Natural killer cell (primary cell): ENCODE results near the gene RBM27. TPM values are rescaled to one million over a fixed set of nuclear protein-coding genes. Genes with fewer than 3 reads are reported as not detected.
"Not testable (repeated sequence)": the region's sequence is repeated elsewhere in the genome, so short reads cannot be mapped to it uniquely, and the experiment has no call there.

Experiments
- ATAC-seq, 3 donors: fragments of 150-1000 bp in 2 of 3; fragments of 200-7000 bp in 1 of 3; cut with Tn5 transposase; 1 replicate in 1 of 3; 2 replicates in 2 of 3; pipeline ENCODE4 v1.10.0; 2021; ENCODE audit warnings: mild to moderate bottlenecking in 2 of 3, moderate library complexity in 2 of 3
- DNase-seq, 2 donors: peaks; one replicate each; pipeline versions ENCODE4 v3.0.0 to v3.0.0-alpha.2; 2013 to 2021; ENCODE audit warnings: mixed read lengths in 1 of 2
- H3K27ac ChIP-seq: one replicate; pipeline ENCODE4 v1.5.1; 2013; ENCODE audit warnings: mild to moderate bottlenecking, low read length
- H3K27me3 ChIP-seq: one replicate; pipeline ENCODE4 v1.6.1; 2013; ENCODE audit warnings: low read length; ENCODE audit not compliant: control insufficient read depth, insufficient read depth
- H3K36me3 ChIP-seq: one replicate; pipeline ENCODE4 v1.6.1; 2013; ENCODE audit warnings: low read length; ENCODE audit not compliant: control insufficient read depth, insufficient read depth
- H3K4me1 ChIP-seq: one replicate; pipeline ENCODE4 v1.6.1; 2013; ENCODE audit warnings: low read length; ENCODE audit not compliant: control insufficient read depth, insufficient read depth
- H3K4me3 ChIP-seq: one replicate; pipeline ENCODE4 v1.5.1; 2013; ENCODE audit warnings: low read length
- H3K9me3 ChIP-seq: one replicate; pipeline ENCODE4 v1.6.1; 2013; ENCODE audit warnings: low read length; ENCODE audit not compliant: control insufficient read depth, insufficient read depth
- H3K27ac Mint-ChIP-seq, 2 donors: one replicate each; pipeline ENCODE4 v1.8.0; 2022; ENCODE audit warnings: mild to moderate bottlenecking in 2 of 2, mixed read lengths in 2 of 2, moderate library complexity in 1 of 2
- H3K27me3 Mint-ChIP-seq, 2 donors: one replicate each; pipeline ENCODE4 v1.8.0; 2022; ENCODE audit warnings: low read depth in 2 of 2, mixed read lengths in 2 of 2
- H3K36me3 Mint-ChIP-seq: one replicate; pipeline ENCODE4 v1.8.0; 2022; ENCODE audit warnings: mixed read lengths
- H3K4me1 Mint-ChIP-seq, 2 donors: one replicate each; pipeline ENCODE4 v1.8.0; 2022; ENCODE audit warnings: mixed read lengths in 2 of 2
- H3K4me3 Mint-ChIP-seq: one replicate; pipeline ENCODE4 v1.8.0; 2022; ENCODE audit warnings: mild to moderate bottlenecking, moderate library complexity, mixed read lengths
- H3K9me3 Mint-ChIP-seq, 2 donors: one replicate each; pipeline ENCODE4 v1.8.0; 2022; ENCODE audit warnings: mixed read lengths in 2 of 2
- WGBS: methylation state at CpG from one replicate; pipeline ENCODE4 v1.1.7; 2013; ENCODE audit warnings: missing lambda C conversion rate; ENCODE audit not compliant: insufficient coverage; 5-methylcytosine and 5-hydroxymethylcytosine counted together
- intact Hi-C: fragments of 100-400 bp; cut with micrococcal nuclease; formaldehyde crosslinking; loops from one replicate; pipeline ENCODE4 v1.14.2; 2022
- total RNA-seq, 4 donors: library from RNA; stranded (reverse); fragments of 120-200 nt in 1 of 4; gene quantifications; one replicate each; pipeline versions ENCODE4 v1.2.3 to v1.2.4, GENCODE V29; 2013 to 2022
- TF ChIP-seq, protein P1 (sequence below): fragments of 200-600 bp; IDR thresholded peaks from one replicate; pipeline ENCODE4 v1.8.0; 2022; ENCODE audit warnings: antibody characterized with exemption

Gene RBM27
- total RNA-seq, 3 donors from 2014 or later (not counting 1 experiment from before 2014, with no cell fraction given) = 24.3 to 30.4 (median 26.2) TPM

DNA sequence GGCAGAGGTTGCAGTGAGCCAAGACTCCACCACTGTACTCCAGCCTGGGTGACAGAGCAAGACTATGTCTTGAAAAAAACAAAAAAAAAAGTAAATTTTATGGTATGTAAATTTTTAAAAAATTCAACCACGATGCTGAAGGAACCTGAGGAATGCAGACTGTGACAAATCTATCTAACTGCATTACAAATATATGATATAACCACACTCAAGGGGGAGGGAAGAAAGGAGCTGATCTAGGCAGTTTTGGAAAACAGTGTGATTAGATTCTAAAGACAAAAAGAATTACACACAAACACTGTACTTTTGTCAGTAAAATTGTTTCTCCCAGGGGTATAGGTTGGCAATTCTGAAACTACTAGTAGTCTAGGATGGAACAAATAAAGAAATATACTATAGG is 37.9 kb upstream of the RBM27 start:
- Mint-ChIP-seq H3K27me3 (no peaks in the 10 kb centered on the region), H3K9me3 (no peaks in the 10 kb centered on the region), H3K4me1 (peaks cover 5% of the 10 kb centered on the region in 2 donors), H3K36me3 (peaks cover 27% of the 10 kb centered on the region), H3K27ac (no peak overlapping the region), H3K4me3 (no peak overlapping the region)
- TF ChIP-seq, protein P1, sequence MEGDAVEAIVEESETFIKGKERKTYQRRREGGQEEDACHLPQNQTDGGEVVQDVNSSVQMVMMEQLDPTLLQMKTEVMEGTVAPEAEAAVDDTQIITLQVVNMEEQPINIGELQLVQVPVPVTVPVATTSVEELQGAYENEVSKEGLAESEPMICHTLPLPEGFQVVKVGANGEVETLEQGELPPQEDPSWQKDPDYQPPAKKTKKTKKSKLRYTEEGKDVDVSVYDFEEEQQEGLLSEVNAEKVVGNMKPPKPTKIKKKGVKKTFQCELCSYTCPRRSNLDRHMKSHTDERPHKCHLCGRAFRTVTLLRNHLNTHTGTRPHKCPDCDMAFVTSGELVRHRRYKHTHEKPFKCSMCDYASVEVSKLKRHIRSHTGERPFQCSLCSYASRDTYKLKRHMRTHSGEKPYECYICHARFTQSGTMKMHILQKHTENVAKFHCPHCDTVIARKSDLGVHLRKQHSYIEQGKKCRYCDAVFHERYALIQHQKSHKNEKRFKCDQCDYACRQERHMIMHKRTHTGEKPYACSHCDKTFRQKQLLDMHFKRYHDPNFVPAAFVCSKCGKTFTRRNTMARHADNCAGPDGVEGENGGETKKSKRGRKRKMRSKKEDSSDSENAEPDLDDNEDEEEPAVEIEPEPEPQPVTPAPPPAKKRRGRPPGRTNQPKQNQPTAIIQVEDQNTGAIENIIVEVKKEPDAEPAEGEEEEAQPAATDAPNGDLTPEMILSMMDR = no peak
- no peak overlapping the region for H3K27ac ChIP-seq
- H3K36me3 ChIP-seq = peaks cover 67% of the 10 kb centered on the region
- ATAC-seq (no peak), DNase-seq (no peak)
- intact Hi-C loops = no loop called here
- WGBS = no CpG with 5 or more reads among the region's 1 CpG
- H3K9me3 ChIP-seq = no peaks in the 10 kb centered on the region
- H3K4me1 ChIP-seq = no peaks in the 10 kb centered on the region
- no peaks in the 10 kb centered on the region for H3K27me3 ChIP-seq
- H3K4me3 ChIP-seq = no peak overlapping the region

DNA sequence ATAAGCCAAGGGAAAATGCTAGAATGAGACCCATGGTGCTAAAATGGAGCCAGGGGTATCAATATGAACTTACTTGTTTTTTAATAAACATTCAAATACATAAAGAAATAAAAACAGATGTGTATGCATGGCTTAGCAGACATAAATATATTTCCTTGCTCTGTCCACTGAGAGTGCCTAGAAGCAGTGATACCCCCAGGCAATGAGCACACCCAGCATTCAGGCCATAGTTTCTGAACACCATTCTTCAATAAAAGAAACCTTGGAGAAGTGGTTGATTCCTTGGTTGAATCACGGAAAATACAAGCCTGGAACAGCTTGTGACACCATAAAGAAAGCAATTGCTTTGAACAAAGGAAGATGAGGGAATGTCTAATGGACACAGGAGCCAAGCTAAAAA is 37.5 kb upstream of the RBM27 start:
- no peaks in the 10 kb centered on the region for H3K27me3 Mint-ChIP-seq
- ATAC-seq = no peak
- Histone ChIP-seq H3K27me3 (no peaks in the 10 kb centered on the region), H3K4me1 (no peaks in the 10 kb centered on the region), H3K27ac (no peak overlapping the region), H3K9me3 (no peaks in the 10 kb centered on the region), H3K36me3 (peaks cover 68% of the 10 kb centered on the region), H3K4me3 (no peak overlapping the region)
- peaks cover 29% of the 10 kb centered on the region for H3K36me3 Mint-ChIP-seq
- H3K9me3 Mint-ChIP-seq = no peaks in the 10 kb centered on the region
- intact Hi-C loops = no loop called here
- WGBS = 75% methylated on average over 1 of the region's 1 CpG
- peaks cover 5% of the 10 kb centered on the region in 2 donors for H3K4me1 Mint-ChIP-seq
- no peak overlapping the region for H3K27ac Mint-ChIP-seq
- TF ChIP-seq, protein P1 = no peak
- H3K4me3 Mint-ChIP-seq = no peak overlapping the region
- no peak for DNase-seq

DNA sequence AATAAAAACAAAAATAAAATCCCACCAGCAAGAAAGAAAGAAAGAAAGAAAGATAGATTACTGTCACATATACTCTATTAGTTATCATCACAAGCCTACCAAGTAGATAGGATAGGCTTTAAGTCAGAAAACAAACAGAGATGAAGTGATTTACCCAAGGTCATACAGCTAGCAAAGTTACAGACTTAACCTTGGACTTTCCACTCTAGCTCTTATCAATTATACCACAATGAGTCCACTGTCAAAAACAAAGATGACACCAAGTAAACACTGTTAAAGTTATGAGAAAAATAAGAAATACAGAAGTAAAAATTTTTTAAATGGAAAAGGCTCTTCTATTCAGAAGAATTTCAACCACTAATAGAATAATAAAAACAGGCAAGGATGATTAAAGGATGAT is 34.3 kb upstream of the RBM27 start:
- Mint-ChIP-seq H3K4me1 (peaks cover 5% of the 10 kb centered on the region in 2 donors), H3K36me3 (peaks cover 11% of the 10 kb centered on the region), H3K27ac (no peak overlapping the region), H3K4me3 (no peak overlapping the region), H3K27me3 (no peaks in the 10 kb centered on the region), H3K9me3 (no peaks in the 10 kb centered on the region)
- Histone ChIP-seq H3K27ac (no peak overlapping the region), H3K9me3 (no peaks in the 10 kb centered on the region), H3K27me3 (no peaks in the 10 kb centered on the region), H3K4me3 (no peak overlapping the region), H3K36me3 (peaks cover 55% of the 10 kb centered on the region), H3K4me1 (no peaks in the 10 kb centered on the region)
- intact Hi-C loops = no loop called here
- ATAC-seq (no peak), DNase-seq (no peak)
- TF ChIP-seq, protein P1 = no peak

DNA sequence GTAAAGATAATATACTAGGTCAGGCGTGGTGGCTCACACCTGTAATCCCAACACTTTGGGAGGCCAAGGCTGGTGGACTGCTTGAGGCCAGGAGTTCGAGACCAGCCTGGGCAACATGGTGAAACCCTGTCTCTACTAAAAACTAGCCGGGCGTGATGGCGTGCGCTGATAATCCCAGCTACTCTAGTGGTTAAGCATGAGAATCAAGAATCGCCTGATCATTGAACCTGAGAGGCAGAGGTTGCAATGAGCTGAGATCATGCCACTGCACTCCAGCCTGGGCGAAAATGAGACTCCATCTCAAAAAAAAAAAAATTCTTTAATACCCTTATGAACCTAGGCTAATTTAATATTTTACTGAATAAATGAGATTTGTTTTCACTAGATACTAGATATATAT is 30.4 kb upstream of the RBM27 start:
- peaks cover 36% of the 10 kb centered on the region for H3K36me3 ChIP-seq
- H3K4me3 ChIP-seq, H3K27me3 Mint-ChIP-seq, H3K4me3 Mint-ChIP-seq, H3K9me3 Mint-ChIP-seq, H3K4me1 ChIP-seq, ATAC-seq, intact Hi-C loops, H3K27ac ChIP-seq, H3K9me3 ChIP-seq, H3K27ac Mint-ChIP-seq, DNase-seq, H3K27me3 ChIP-seq, H3K4me1 Mint-ChIP-seq: not testable (repeated sequence)
- H3K36me3 Mint-ChIP-seq = peaks cover 11% of the 10 kb centered on the region
- 91% methylated on average over 7 of the region's 8 CpGs for WGBS
